ENCODE measurements around the gene CRACDL. TPM values are rescaled to one million over a fixed set of nuclear protein-coding genes. Genes with fewer than 3 reads are reported as not detected.

CRACDL gene
- total RNA-seq, 4 donors from 2014 or later: 10.9 to 22.6 (median 14.0) TPM

- DNase-seq (ENCODE audit: low spot score in 2 of 2): peak in 1 of 2 donors; percentile 74
- intact Hi-C loops (cut with DNase I; ENCODE audit: low total_unique reads): no loop called here
- H3K4me3 ChIP-seq (ENCODE audit: low read depth, poor library complexity, severe bottlenecking): no peak overlapping the region
- WGBS, 2 donors: 86 to 100% methylated on average over 3 of the region's 3 CpGs
- TF ChIP-seq POLR2A (IDR thresholded peaks at IDR 0.05) (no peak), CTCF (IDR thresholded peaks at IDR 0.05) (no peak)
These were observed 127.5 kb downstream of the CRACDL start for GRCh38 chr2:98808546-98808945.

GRCh38 chr2:98807929-98808328 lies 128.1 kb downstream of the CRACDL start:
- no peak for TF ChIP-seq CTCF (IDR thresholded peaks at IDR 0.05)
- TF ChIP-seq POLR2A (IDR thresholded peaks at IDR 0.05): no peak
- no peak overlapping the region for H3K4me3 ChIP-seq (ENCODE audit: low read depth, poor library complexity, severe bottlenecking)
- peak in 1 of 2 donors; percentile 58 for DNase-seq (ENCODE audit: low spot score in 2 of 2)
- 89 to 93% methylated on average over 9 of the region's 9 CpGs for WGBS, 2 donors
- intact Hi-C loops (cut with DNase I; ENCODE audit: low total_unique reads): no loop called here

DNA sequence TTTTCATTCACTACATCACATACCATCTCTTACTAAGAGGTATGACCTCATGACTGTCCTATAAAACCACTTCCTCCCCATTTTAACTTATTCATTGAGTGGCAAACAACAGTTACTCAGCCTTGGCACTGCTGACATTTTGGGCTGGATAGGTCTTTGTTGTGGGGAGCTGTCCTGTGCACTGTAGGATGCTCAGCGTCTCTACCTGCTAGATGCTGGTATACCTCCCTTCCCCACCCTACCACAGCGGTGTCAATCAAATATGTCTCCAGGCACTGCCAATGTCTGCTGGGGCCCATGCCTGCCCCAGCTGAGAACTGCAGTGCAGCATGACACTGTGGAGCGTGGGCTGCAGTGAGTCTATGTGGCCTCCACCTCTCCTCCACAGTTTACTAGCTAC lies 128.8 kb downstream of the CRACDL start:
- peak in 1 of 2 donors; percentile 63 for DNase-seq (ENCODE audit: low spot score in 2 of 2)
- no peak for TF ChIP-seq CTCF (IDR thresholded peaks at IDR 0.05)
- TF ChIP-seq POLR2A (IDR thresholded peaks at IDR 0.05): no peak
- intact Hi-C loops (cut with DNase I; ENCODE audit: low total_unique reads): no loop called here
- 90 to 96% methylated on average over 3 of the region's 3 CpGs for WGBS, 2 donors
- H3K4me3 ChIP-seq (ENCODE audit: low read depth, poor library complexity, severe bottlenecking): no peak overlapping the region

GRCh38 chr2:98806236-98806697 lies 129.8 kb downstream of the CRACDL start:
- WGBS, 2 donors: 44 to 53% methylated on average over 7 of the region's 7 CpGs
- intact Hi-C loops (cut with DNase I; ENCODE audit: low total_unique reads): no loop called here
- TF ChIP-seq CTCF (IDR thresholded peaks at IDR 0.05): no peak
- TF ChIP-seq POLR2A (IDR thresholded peaks at IDR 0.05): no peak
- DNase-seq (ENCODE audit: low spot score in 2 of 2): peak in 1 of 2 donors; percentile 86
- no peak overlapping the region for H3K4me3 ChIP-seq (ENCODE audit: low read depth, poor library complexity, severe bottlenecking)

DNA sequence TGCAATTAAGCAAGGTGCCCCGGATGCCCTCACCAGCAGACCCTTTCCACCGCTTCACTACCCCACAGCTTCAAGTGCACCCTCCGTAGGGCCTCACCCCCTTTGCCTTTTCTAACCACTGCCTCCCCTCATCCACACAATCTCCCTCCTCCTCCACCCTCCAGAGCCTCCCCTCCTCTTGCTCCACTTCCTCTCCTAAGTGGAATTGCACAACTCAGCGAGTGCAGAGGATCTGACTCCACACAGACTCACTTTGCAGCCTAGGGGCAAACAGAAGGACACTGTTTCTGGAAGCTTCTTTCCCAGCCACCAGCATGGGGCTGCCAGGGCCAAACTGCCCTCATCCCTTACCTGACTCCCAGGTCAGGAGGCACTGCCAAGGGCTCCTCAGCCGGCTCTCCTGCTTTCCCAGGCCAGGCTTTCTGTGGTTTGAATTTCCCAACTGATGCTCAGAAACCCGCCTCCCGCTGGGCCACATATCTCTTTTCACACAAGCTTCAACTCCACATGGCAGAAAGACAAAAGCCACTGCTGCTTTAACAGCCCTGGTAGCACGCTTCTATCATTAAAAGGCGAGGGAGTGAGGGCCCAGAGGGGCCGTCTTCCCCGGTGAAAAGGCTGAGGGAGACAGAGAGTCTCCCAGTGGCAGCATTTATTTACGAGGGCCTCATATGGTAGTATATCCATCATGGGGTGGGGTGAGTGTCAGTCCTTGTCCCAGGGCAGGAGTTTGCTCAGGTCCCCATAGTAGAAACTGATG lies 130.4 kb downstream of the CRACDL start:
- WGBS, 2 donors: 65 to 73% methylated on average over 12 of the region's 12 CpGs
- DNase-seq (ENCODE audit: low spot score in 2 of 2): peak in 1 of 2 donors; percentile 82
- H3K4me3 ChIP-seq (ENCODE audit: low read depth, poor library complexity, severe bottlenecking): no peak overlapping the region
- no peak for TF ChIP-seq POLR2A (IDR thresholded peaks at IDR 0.05)
- no peak for TF ChIP-seq CTCF (IDR thresholded peaks at IDR 0.05)
- intact Hi-C loops (cut with DNase I; ENCODE audit: low total_unique reads): no loop called here
